Spinal cord (tissue), 10 donors: ENCODE data around the gene BBLN. TPM values are rescaled to one million over a fixed set of nuclear protein-coding genes. Genes with fewer than 3 reads are reported as not detected.

Experiments used
- DNase-seq, 6 donors: peaks; one replicate each; pipeline versions ENCODE4 v3.0.0 to v3.0.0-alpha.2; 2013 to 2015; ENCODE audit warnings: low spot score in 6 of 6, low read depth in 4 of 6
- H3K27ac ChIP-seq: one replicate; pipeline ENCODE4 v1.5.1; 2013; ENCODE audit warnings: low read depth, low read length, control low read depth
- H3K27me3 ChIP-seq: one replicate; pipeline ENCODE4 v1.6.1; 2013; ENCODE audit warnings: low read length; ENCODE audit not compliant: control insufficient read depth, insufficient read depth
- H3K36me3 ChIP-seq: one replicate; pipeline ENCODE4 v1.6.1; 2013; ENCODE audit warnings: low read length; ENCODE audit not compliant: control insufficient read depth, insufficient read depth
- H3K4me1 ChIP-seq: one replicate; pipeline ENCODE4 v1.6.1; 2013; ENCODE audit warnings: low read length; ENCODE audit not compliant: control insufficient read depth, insufficient read depth
- H3K4me3 ChIP-seq: one replicate; pipeline ENCODE4 v1.5.1; 2013; ENCODE audit warnings: low read depth, low read length, control low read depth
- H3K9me3 ChIP-seq: one replicate; pipeline ENCODE4 v1.6.1; 2013; ENCODE audit warnings: low read length; ENCODE audit not compliant: control insufficient read depth, insufficient read depth
- WGBS: methylation state at CpG from one replicate; pipeline ENCODE4 v1.1.5; 2013; ENCODE audit warnings: missing lambda C conversion rate; ENCODE audit not compliant: insufficient coverage; 5-methylcytosine and 5-hydroxymethylcytosine counted together
- polyA plus RNA-seq, 2 donors: library from polyadenylated mRNA; unstranded; fragments of 120-200 nt; gene quantifications; one replicate each; pipeline ENCODE4 v1.2.1, GENCODE V29; 2013; ENCODE audit not compliant: insufficient read length in 2 of 2
- total RNA-seq, 2 donors: library from RNA; depleted of rRNA in 1 of 2; stranded (reverse); fragments of 120-200 nt in 1 of 2; fragments of >200 nt in 1 of 2; gene quantifications; one replicate each; pipeline versions ENCODE4 v1.2.3 to v1.2.4, GENCODE V29; 2013 to 2014
- donor health status: healthy.

Gene BBLN
- total and polyA plus RNA-seq, 4 donors: 35.6 to 210 (median 174) TPM

DNA sequence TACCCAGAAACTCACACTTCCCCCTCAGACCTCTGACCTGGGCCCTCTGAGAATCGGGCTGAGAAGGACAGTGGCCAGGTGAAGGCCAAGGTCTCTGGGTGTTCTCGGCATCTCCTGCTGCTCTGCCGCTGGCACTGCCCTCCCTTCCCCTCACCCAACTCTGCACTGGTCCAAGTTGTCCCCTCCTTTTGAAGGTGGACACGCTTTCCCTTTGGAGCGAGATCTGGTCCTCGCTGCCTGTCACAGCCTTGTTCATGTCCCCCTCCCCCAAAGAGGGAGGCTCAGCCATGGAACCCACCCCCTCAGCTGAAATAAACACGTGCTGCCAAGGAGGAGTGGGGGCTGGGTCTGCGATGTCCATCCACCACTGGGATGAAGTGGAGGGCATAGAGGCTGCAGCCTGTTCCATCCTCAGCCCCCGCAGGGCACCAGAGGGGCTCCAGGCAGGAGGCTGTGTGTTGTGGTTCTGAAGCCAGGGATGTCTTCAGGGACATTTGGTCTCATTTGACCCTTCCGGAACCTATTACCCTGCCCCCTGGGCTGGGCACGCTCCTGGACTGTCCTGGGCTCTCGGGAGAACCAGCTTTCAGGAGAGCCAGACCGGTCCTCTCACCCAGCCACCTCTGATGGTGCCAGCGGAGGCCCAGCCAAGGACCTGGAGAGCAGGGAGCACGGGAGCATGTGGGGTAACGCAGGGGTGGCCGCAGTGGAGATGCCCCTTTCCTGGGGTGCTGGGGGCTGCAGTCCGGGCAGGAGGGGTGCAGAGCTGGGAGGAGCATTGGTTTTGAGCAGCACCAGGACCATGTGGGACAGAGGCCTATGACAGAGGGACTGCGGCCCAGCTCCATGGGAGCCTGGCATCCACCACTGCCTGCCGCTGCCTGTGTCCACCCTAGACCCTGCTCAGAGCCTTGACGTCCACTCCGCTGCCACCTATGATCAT, 15.6 kb upstream of the BBLN start:
- 90% methylated on average over 17 of the region's 22 CpGs for WGBS
- DNase-seq: no peak
- H3K4me1 ChIP-seq: peaks cover 13% of the 10 kb centered on the region
- no peak overlapping the region for H3K27ac ChIP-seq
- H3K4me3 ChIP-seq: no peak overlapping the region
- H3K27me3 ChIP-seq: no peaks in the 10 kb centered on the region
- H3K36me3 ChIP-seq: no peaks in the 10 kb centered on the region
- no peaks in the 10 kb centered on the region for H3K9me3 ChIP-seq

DNA sequence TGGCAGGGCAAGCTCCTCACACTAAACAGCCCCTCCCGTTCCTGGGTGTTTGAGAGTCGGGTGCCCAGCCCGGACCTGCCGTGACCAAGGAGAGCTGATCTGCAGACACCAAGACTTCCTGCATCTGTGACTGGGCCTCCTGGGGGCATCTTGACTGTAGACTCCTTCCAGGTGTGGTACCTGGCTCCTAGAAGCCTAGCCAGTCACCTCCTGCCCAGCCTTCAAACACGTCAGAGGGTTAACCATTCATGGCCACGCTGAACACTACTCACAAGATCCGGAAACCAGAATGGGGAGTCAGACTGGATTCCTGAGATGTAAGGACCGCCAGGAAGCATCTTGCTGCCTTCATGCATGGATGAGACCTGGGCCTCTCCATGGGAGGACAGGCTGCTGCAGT, 14.5 kb upstream of the BBLN start:
- no peaks in the 10 kb centered on the region for H3K9me3 ChIP-seq
- no peak overlapping the region for H3K4me3 ChIP-seq
- peaks cover 15% of the 10 kb centered on the region for H3K4me1 ChIP-seq
- WGBS: 83% methylated on average over 8 of the region's 8 CpGs
- H3K27ac ChIP-seq: no peak overlapping the region
- H3K36me3 ChIP-seq: no peaks in the 10 kb centered on the region
- no peak for DNase-seq
- H3K27me3 ChIP-seq: no peaks in the 10 kb centered on the region

DNA sequence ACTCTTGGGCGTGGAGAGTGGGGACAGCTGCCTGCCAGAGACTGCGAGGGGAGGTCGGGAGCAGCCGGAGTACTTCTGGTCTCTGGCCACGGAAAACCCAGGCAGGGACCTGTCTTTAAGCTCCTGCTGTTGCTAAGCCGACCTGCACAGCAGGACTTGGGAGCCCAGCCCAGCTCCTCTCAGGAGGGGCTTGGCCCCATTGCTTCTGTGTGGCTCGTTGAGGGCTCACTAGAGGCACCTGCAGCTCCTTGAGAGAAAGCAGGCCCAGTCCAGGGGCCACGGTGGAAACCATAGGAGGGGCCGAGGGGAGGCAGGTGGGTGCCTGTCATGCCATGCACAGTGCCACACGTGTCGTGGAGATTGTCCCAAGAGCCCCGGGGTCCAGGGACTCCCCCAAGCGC, 14.1 kb upstream of the BBLN start:
- H3K27me3 ChIP-seq: no peaks in the 10 kb centered on the region
- DNase-seq: no peak
- no peak overlapping the region for H3K4me3 ChIP-seq
- WGBS: 76% methylated on average over 13 of the region's 13 CpGs
- H3K27ac ChIP-seq: no peak overlapping the region
- peaks cover 17% of the 10 kb centered on the region for H3K4me1 ChIP-seq
- no peaks in the 10 kb centered on the region for H3K9me3 ChIP-seq
- no peaks in the 10 kb centered on the region for H3K36me3 ChIP-seq

DNA sequence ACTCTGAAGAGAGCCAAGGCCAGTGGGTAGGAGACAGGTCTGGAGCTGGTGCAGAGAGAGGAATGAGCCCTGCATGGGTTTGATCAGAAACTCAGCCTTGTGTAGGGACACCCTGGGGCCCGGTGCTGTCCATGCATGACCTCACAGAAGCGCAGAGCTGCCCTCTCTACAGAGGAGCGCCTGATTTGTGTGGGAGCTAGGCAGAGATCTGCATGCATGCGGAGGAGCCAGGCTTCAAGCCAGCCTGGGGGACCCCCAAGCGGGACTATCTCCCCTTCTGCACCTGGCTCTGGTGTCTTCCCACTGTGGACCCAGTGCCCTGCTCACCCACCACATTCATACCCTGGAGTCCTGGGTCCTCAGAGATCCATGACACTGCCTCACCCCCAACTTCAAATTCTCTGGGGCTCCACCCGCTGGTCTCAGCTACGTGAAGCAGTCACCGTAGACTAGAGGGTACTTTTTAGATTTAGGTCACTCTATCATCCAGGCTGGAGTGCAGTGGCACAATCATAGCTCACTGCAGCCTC, 13.4 kb upstream of the BBLN start:
- Histone ChIP-seq H3K27ac (no peak overlapping the region), H3K4me1 (peaks cover 17% of the 10 kb centered on the region), H3K4me3 (no peak overlapping the region), H3K36me3 (no peaks in the 10 kb centered on the region), H3K9me3 (no peaks in the 10 kb centered on the region), H3K27me3 (no peaks in the 10 kb centered on the region)
- 86% methylated on average over 7 of the region's 8 CpGs for WGBS
- no peak for DNase-seq

DNA sequence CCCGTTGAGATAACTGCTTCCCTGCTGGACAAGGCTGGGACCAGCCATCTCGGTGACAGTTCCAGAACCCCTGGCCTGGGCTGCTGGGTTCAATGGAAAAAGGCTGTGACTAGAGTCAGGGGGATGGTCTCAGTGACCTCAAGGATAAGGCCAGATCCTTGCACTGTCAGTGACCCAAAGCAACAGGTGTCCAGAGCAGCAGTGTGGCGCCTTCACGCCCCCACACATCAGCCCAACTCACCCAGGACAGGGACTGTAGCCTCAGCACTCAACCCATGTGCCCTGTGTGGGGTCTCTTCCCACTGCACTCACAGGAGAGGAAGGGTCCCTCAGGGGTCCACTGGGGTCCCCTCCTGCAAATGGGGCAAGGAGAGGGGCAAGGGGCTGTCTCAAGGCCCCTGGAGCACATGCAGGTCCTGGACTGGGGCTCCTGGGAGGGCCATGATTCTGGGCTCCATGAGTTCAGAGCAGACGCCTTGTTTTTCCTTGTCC, 11.5 kb upstream of the BBLN start:
- WGBS: 74% methylated on average over 2 of the region's 5 CpGs
- no peaks in the 10 kb centered on the region for H3K9me3 ChIP-seq
- no peak overlapping the region for H3K27ac ChIP-seq
- DNase-seq: no peak
- no peaks in the 10 kb centered on the region for H3K27me3 ChIP-seq
- H3K4me1 ChIP-seq: peaks cover 17% of the 10 kb centered on the region
- H3K4me3 ChIP-seq: no peak overlapping the region
- H3K36me3 ChIP-seq: no peaks in the 10 kb centered on the region

DNA sequence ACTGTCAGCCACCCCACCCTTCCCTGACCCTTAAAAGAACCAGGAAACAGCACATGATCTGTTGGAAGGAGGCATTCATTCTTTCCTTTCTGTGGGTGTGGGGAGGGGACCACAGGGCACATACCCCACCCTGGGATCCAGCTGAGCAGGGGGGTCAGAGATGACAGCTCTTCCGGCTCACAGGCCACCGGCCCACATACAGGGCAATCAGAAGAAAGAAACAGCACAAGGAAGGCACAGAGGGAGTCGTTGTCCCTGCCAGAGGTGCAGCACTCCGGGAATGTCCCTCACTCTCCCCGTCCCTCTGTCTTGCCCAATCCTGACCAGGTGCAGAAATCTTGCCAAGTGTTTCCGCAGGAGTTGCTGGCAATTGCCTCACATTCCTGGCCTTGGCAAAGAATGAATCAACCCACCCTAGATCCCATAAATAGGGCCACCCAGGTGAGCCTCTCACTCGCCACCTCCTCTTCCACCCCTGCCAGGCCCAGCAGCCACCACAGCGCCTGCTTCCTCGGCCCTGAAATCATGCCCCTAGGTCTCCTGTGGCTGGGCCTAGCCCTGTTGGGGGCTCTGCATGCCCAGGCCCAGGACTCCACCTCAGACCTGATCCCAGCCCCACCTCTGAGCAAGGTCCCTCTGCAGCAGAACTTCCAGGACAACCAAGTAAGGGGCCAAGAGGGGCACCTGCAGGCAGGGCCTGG, 10.9 kb upstream of the BBLN start, which contains the start of gene LCN2:
TSS of gene LCN2 (plus strand) at position 453 of the 701 bp plus-strand sequence. CDS start at position 526, 73 bp downstream.
- H3K4me1 ChIP-seq: peaks cover 17% of the 10 kb centered on the region
- no peak for DNase-seq
- H3K36me3 ChIP-seq: no peaks in the 10 kb centered on the region
- WGBS: 65% methylated on average over 9 of the region's 9 CpGs
- no peak within 1 kb of the TSS for H3K27ac ChIP-seq
- H3K27me3 ChIP-seq: no peaks in the 10 kb centered on the region
- no peaks in the 10 kb centered on the region for H3K9me3 ChIP-seq
- no peak within 1 kb of the TSS for H3K4me3 ChIP-seq

DNA sequence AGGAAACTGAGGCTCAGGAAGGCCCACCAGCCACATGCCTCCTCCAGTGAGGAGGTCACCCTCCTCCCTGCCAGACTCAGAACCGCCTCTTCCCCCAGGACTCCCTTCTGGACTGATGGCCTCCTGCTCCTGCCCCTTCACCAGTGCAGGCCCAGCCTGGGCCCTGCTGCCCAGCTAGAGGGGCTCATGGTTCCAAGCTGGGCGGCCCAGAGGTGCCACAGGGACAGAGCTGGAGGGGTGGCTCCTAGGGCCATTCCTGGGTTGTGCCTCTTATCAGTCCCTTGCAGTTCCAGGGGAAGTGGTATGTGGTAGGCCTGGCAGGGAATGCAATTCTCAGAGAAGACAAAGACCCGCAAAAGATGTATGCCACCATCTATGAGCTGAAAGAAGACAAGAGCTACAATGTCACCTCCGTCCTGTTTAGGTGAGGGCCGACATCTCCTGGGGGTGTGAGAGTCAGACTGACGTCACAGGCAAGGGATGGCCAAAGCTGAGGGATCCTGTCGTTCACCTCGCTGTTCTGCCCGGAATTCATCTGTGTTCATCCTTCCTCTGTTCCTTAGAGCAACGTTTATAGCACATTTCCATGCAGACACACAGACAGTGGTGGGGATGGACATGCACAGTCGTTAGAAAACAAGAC, 10.0 kb upstream of the BBLN start:
- Histone ChIP-seq H3K9me3 (no peaks in the 10 kb centered on the region), H3K27me3 (no peaks in the 10 kb centered on the region), H3K27ac (no peak overlapping the region), H3K4me1 (peaks cover 17% of the 10 kb centered on the region), H3K4me3 (no peak overlapping the region), H3K36me3 (no peaks in the 10 kb centered on the region)
- DNase-seq: no peak
- WGBS: 63% methylated on average over 6 of the region's 11 CpGs

DNA sequence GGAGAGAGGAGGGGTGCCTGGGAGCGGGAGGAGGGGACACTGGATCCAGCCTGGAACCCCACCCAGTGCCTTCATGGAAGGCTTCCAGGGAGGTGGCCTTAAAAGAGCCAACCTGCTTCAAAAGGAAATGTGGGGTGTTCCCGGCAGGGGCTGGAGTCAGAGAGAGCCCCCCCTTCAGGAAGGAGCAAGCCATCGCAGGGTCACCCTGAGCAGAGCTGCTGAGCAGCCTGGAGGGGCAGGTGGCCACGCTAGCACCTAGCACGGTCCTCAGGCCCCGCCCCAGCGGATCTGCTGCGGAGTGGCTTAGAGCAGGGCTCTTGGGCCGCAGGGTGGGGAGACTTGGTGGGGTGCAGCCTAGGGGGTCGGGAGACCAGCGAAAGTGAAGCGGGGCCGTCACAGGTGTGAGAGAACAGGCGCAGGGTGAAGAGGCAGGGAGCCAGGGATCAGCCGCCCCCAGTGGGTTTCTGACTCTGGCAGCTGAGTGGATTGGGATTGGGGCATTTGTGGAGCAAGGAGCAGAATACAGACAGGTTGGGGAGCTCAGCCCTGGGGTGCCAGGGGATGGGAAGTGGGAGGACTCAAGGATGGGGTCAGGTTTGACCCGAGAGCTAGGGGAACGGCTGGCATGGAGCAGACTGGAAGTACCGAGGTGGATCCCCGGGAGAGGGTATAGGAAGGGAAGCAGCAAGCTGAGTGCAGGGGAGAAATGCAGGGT, 9.3 kb upstream of the BBLN start:
- no peak overlapping the region for H3K27ac ChIP-seq
- H3K4me3 ChIP-seq: no peak overlapping the region
- no peaks in the 10 kb centered on the region for H3K9me3 ChIP-seq
- H3K27me3 ChIP-seq: no peaks in the 10 kb centered on the region
- no peak for DNase-seq
- no peaks in the 10 kb centered on the region for H3K36me3 ChIP-seq
- H3K4me1 ChIP-seq: peaks cover 17% of the 10 kb centered on the region
- 58% methylated on average over 19 of the region's 19 CpGs for WGBS
